Activated CD8-positive, alpha-beta T cell treated with anti-CD3 and anti-CD28 coated beads for 36 hours (primary cell): ENCODE data around the gene PTGR3. TPM values are rescaled to one million over a fixed set of nuclear protein-coding genes. Genes with fewer than 3 reads are reported as not detected.

Experiments used
- ATAC-seq: fragments of 200-7000 bp; cut with Tn5 transposase; one replicate; pipeline ENCODE4 v1.10.0; 2021; ENCODE audit warnings: mild to moderate bottlenecking, moderate library complexity
- CTCF ChIA-PET: fragments of 350-600 bp; sonication (Branson Sonifier 250); formaldehyde crosslinking; loops from one replicate; lab custom pipeline; 2021; ENCODE audit warnings: antibody characterized with exemption; lab: Charles Lee
- POLR2A ChIA-PET: fragments of 350-600 bp; sonication (Branson Sonifier 250); formaldehyde crosslinking; loops from one replicate; lab custom pipeline; 2021; ENCODE audit warnings: antibody characterized with exemption; lab: Charles Lee
- DNase-seq: peaks from one replicate; pipeline ENCODE4 v3.0.0-alpha.2; 2020
- H3K27ac Mint-ChIP-seq: one replicate; pipeline ENCODE4 v1.8.0; 2021; ENCODE audit warnings: mild to moderate bottlenecking, mixed read lengths
- H3K27me3 Mint-ChIP-seq: one replicate; pipeline ENCODE4 v1.8.0; 2021; ENCODE audit warnings: mixed read lengths
- H3K36me3 Mint-ChIP-seq: one replicate; pipeline ENCODE4 v1.8.0; 2021; ENCODE audit warnings: low read depth, mixed read lengths
- H3K4me1 Mint-ChIP-seq: one replicate; pipeline ENCODE4 v1.8.0; 2021; ENCODE audit warnings: low read depth, mixed read lengths
- H3K4me3 Mint-ChIP-seq: one replicate; pipeline ENCODE4 v1.8.0; 2021; ENCODE audit warnings: mild to moderate bottlenecking, moderate library complexity, mixed read lengths
- H3K9me3 Mint-ChIP-seq: one replicate; pipeline ENCODE4 v1.8.0; 2021; ENCODE audit warnings: mixed read lengths
- intact Hi-C: fragments of 100-400 bp; cut with micrococcal nuclease; formaldehyde crosslinking; loops from one replicate; pipeline ENCODE4 v1.10.0; 2022
- total RNA-seq, 2 experiments: library from RNA; stranded (reverse); gene quantifications; one replicate each; pipeline ENCODE4 v1.2.3, GENCODE V29; 2021
- TF ChIP-seq, protein P1 (sequence below): fragments of 200-600 bp; IDR thresholded peaks from one replicate; pipeline ENCODE4 v1.8.0; 2022; ENCODE audit warnings: antibody characterized with exemption, mild to moderate bottlenecking

Gene PTGR3
- 10 to 100 TPM; 20.0 to 21.1 TPM for total RNA-seq

DNA sequence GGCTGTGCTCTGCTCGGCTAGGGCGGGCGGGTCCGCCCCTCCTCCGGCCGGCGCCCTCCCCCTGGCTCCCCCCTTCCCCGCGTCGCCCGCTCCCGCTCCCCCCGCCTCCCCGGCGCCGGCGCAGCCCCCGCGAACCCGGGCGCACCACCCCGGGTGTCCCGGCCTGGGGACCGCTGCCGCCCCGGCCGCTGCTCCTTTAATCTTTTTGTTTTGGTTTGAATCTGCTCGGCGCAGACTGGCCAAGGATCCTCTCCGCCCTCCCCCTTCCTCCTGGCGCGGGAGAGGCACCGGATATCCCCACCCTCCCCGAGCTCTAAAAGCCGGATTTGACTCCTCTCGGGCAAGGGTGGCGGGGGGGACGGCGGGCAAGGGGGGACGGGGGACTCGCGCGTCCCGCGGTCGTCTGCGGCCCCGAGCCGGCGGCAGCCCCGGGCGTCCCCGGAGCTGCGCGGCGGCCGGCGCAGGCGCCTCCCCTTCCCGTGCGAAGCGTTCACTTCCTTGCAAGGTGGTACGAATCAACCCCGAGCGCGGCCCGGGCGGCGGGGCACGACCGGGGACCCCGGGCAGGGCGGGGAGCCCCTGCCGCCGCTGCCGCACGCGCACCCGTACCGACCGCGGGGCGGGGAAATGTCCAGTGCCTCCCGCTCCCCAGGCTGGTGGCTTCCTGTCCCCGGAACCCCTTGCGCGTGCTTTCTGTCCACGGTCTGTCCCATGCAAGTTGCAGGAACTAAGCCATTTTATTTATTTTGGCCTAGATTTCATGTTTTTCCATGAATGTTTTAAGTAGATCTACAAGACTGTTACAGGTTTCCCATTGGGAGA, at the start of gene PTGR3:
TSS of gene PTGR3 (minus strand) at position 11 of the 822 bp plus-strand sequence. CDS start 81 bp downstream, outside the sequence.
- peak; percentile 66 for ATAC-seq
- intact Hi-C loops, result loop anchor here (5.0 kb wide), 1 partner anchor 712 kb away; the partner anchor contains the start of gene CNDP2
- peak; percentile 89 for DNase-seq
- H3K36me3 Mint-ChIP-seq, result peaks cover 10% of the 10 kb centered on the region
- peaks cover 17% of the 10 kb centered on the region for H3K27me3 Mint-ChIP-seq
- H3K4me1 Mint-ChIP-seq, result peaks cover 52% of the 10 kb centered on the region
- ChIA-PET CTCF (interaction anchor here (0.9 to 1.0 kb wide), 2 partner anchors 11 to 37 kb away, joined by 3 to 4 read pairs; no protein-coding TSS in a partner anchor), POLR2A (interaction anchor here (2.4 to 3.0 kb wide), 3 partner anchors 16 to 39 kb away, joined by 8 to 19 read pairs (median 10); no protein-coding TSS in a partner anchor)
- peak within 1 kb of the TSS; percentile 94 for H3K4me3 Mint-ChIP-seq
- no peaks in the 10 kb centered on the region for H3K9me3 Mint-ChIP-seq
- peak within 1 kb of the TSS; percentile 98 for H3K27ac Mint-ChIP-seq
- TF ChIP-seq, protein P1, sequence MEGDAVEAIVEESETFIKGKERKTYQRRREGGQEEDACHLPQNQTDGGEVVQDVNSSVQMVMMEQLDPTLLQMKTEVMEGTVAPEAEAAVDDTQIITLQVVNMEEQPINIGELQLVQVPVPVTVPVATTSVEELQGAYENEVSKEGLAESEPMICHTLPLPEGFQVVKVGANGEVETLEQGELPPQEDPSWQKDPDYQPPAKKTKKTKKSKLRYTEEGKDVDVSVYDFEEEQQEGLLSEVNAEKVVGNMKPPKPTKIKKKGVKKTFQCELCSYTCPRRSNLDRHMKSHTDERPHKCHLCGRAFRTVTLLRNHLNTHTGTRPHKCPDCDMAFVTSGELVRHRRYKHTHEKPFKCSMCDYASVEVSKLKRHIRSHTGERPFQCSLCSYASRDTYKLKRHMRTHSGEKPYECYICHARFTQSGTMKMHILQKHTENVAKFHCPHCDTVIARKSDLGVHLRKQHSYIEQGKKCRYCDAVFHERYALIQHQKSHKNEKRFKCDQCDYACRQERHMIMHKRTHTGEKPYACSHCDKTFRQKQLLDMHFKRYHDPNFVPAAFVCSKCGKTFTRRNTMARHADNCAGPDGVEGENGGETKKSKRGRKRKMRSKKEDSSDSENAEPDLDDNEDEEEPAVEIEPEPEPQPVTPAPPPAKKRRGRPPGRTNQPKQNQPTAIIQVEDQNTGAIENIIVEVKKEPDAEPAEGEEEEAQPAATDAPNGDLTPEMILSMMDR, result no peak

DNA sequence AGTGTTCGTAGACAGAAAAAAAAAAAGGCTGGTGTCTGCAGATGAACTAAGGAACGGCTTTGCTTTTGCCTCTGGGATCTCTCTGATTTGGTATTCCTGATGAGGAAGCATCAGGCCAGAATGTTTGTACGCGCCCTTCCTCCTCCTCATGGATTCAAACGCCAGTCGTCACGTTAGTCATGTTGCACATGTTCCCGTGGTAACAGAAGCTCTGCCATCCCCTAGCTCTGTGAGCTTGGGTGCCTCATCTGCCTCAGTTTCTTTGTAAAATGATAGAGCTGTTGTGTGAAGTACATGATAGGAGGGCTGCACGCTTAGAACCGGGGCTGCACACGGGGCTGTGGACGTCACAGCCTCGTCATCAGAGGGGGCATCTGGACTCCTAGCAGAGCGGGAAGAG, 48.7 kb upstream of the PTGR3 start:
- ATAC-seq (no peak), DNase-seq (no peak)
- H3K27ac Mint-ChIP-seq, result no peak overlapping the region
- peaks cover 1% of the 10 kb centered on the region for H3K36me3 Mint-ChIP-seq
- peaks cover 57% of the 10 kb centered on the region for H3K4me1 Mint-ChIP-seq
- H3K9me3 Mint-ChIP-seq, result no peaks in the 10 kb centered on the region
- TF ChIP-seq, protein P1, result no peak
- H3K4me3 Mint-ChIP-seq, result no peak overlapping the region
- intact Hi-C loops, result no loop called here
- ChIA-PET CTCF (no interaction called here), POLR2A (no interaction called here)
- H3K27me3 Mint-ChIP-seq, result no peaks in the 10 kb centered on the region

DNA sequence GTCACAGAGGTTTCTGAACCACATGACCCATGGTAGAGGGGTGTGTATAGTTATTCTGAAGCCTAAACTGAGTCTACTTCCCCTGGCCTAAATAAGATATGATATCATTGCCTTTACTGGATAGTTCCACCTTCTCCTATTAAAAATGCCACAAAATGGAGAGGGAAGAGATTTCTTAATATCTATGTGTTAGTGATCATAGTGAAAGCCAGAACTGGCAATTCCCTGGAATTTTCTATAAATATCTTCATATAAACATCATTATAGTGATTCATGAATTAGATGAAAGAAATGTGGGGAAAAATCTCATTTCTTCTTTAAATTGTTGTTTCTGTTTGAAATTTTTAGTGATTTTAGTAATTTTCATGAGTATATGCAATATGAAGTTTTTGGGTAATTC, 47.4 kb upstream of the PTGR3 start:
- H3K27me3 Mint-ChIP-seq, result no peaks in the 10 kb centered on the region
- peaks cover 54% of the 10 kb centered on the region for H3K4me1 Mint-ChIP-seq
- no peak overlapping the region for H3K4me3 Mint-ChIP-seq
- POLR2A ChIA-PET, result interaction anchor here (1.1 kb wide), 1 partner anchor 10 kb away, joined by 3 read pairs; no protein-coding TSS in a partner anchor
- H3K9me3 Mint-ChIP-seq, result no peaks in the 10 kb centered on the region
- intact Hi-C loops, result no loop called here
- peaks cover 1% of the 10 kb centered on the region for H3K36me3 Mint-ChIP-seq
- TF ChIP-seq, protein P1, result no peak
- no peak for DNase-seq
- no peak overlapping the region for H3K27ac Mint-ChIP-seq
- no peak for ATAC-seq
- CTCF ChIA-PET, result no interaction called here

- intact Hi-C loops, result no loop called here
- TF ChIP-seq, protein P1, result no peak
- Mint-ChIP-seq H3K36me3 (no peaks in the 10 kb centered on the region), H3K4me1 (peaks cover 54% of the 10 kb centered on the region), H3K27ac (no peak overlapping the region), H3K4me3 (no peak overlapping the region), H3K9me3 (no peaks in the 10 kb centered on the region), H3K27me3 (no peaks in the 10 kb centered on the region)
- no peak for ATAC-seq
- POLR2A ChIA-PET, result interaction anchor here (1.1 kb wide), 1 partner anchor 9 kb away, joined by 3 read pairs; no protein-coding TSS in a partner anchor
- no peak for DNase-seq
- CTCF ChIA-PET, result interaction anchor here (1.2 kb wide), 1 partner anchor 12 kb away, joined by 3 read pairs; no protein-coding TSS in a partner anchor
Observed at GRCh38 chr18:75255094-75255493, 46.2 kb upstream of the PTGR3 start.

GRCh38 chr18:75253784-75254183, 44.8 kb upstream of the PTGR3 start:
- TF ChIP-seq, protein P1, result no peak
- Mint-ChIP-seq H3K4me1 (peaks cover 58% of the 10 kb centered on the region), H3K27ac (no peak overlapping the region), H3K9me3 (no peaks in the 10 kb centered on the region), H3K27me3 (no peaks in the 10 kb centered on the region), H3K4me3 (no peak overlapping the region), H3K36me3 (no peaks in the 10 kb centered on the region)
- DNase-seq, result no peak
- no peak for ATAC-seq
- intact Hi-C loops, result no loop called here
- ChIA-PET CTCF (no interaction called here), POLR2A (no interaction called here)
